Right ventricle myocardium superior (tissue), 1 donor: ENCODE data around the gene PCDH9. TPM values are rescaled to one million over a fixed set of nuclear protein-coding genes. Genes with fewer than 3 reads are reported as not detected.
A peak's percentile ranks its signal among the peaks of the same experiment; 100 is the strongest.
"Not testable (repeated sequence)": the region's sequence is repeated elsewhere in the genome, so short reads cannot be mapped to it uniquely, and the experiment has no call there.

Experiments
- ATAC-seq: fragments of 200-7000 bp; cut with Tn5 transposase; one replicate; pipeline ENCODE4 v1.9.1; 2020; ENCODE audit warnings: mild to moderate bottlenecking; ENCODE audit not compliant: poor library complexity
- DNase-seq: peaks from one replicate; pipeline ENCODE4 v3.0.0-alpha.2; 2020
- intact Hi-C: fragments of 100-400 bp; cut with DNase I; formaldehyde crosslinking; loops from one replicate; pipeline ENCODE4 v1.11.2; 2022
- total RNA-seq: library from RNA; stranded (reverse); fragmentation: NEBNext Ultra II Directional; extraction: Animal tissue kit (Norgen Biotek cat#: 25700); gene quantifications from one replicate; pipeline ENCODE4 v1.2.1, GENCODE V29; 2021
- donor health status: DM: no; HTN: yes; CAD: no; lungs with severe emphysema.

The PCDH9 gene
- total RNA-seq, 1 donor from 2014 or later: 10.0 TPM

DNA sequence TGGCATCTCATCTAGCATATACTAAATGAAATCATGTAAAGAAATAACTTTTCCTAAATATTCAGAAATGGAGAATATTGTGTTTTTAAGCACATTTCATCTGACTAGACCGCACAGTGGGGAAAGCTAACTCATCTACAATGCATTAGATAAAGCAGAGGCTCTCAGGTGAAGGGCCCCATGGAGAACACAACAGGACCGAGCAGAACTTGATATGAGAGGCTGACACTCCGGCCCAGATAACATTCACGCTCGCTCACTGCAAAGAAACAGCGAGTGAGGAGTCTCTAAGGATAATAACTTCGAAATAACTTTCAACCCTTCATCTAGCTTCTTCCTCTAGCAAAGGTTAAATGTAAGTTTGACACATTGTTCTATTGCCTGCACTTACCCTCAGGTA, 130.6 kb downstream of the PCDH9 start:
- intact Hi-C loops: no loop called here
- ATAC-seq (no peak), DNase-seq (no peak)

DNA sequence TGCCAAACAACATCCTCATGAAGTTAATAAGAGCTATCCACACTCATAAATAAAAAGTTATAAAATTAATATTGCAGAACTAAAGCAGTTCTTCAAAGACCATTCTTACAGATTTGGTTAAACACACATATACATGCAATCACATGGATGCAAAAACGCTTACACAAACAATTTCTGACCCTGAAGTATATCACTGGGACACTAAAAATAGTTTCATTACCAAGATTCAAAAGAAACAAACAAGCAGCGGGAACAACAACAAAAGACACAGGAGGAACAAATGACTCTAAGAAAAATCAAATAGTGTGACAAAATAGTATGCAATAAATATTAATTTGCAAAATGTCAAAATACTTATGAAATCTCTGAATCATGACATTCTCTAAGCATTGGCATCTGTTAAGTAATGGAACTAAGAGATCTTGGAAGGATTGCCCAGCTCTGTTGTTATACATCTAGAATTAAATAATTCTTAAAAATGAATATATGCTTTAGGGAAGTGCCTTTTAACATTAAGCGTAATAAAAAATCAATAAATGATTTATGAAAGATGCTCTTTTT, 132.2 kb downstream of the PCDH9 start:
- DNase-seq: no peak
- ATAC-seq: no peak
- intact Hi-C loops: no loop called here

DNA sequence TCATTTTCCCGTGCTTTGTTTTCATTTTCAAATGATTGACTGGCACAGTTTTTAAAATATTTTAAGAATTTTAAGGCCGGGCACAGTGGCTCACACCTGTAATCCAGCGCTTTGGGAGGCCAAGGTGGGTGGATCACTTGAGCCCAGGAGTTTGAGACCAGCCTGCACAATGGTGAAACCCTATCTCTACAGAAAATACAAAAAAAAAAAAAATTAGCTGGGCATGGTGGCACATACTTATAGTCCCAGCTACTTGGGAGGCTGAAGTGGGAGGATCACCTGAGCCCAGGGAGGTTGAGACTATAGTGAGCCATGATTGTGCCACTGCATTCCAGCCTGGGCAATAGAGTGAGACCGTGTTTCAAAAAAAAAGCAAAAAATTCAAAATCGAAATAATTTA, 133.2 kb downstream of the PCDH9 start:
- DNase-seq, ATAC-seq, intact Hi-C loops: not testable (repeated sequence)

DNA sequence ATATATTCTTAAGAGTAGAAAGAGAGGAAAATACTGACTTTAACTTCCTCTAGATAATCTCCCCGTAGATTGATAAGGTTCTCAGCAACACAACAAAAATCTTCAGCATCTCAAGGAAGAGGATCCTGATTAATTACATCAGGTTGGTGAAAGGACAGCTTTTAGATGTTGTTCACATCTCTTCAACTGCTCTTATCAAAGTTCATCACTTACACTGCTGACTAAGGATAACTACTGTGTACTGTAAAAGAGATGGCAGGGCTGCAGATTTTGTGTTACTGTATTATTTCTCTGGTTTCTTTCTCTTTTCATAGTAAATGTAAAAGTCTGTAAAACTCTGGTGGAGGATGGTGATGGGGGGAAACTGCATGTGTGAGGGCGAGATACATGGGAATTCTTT, 133.7 kb downstream of the PCDH9 start:
- intact Hi-C loops: no loop called here
- no peak for ATAC-seq

DNA sequence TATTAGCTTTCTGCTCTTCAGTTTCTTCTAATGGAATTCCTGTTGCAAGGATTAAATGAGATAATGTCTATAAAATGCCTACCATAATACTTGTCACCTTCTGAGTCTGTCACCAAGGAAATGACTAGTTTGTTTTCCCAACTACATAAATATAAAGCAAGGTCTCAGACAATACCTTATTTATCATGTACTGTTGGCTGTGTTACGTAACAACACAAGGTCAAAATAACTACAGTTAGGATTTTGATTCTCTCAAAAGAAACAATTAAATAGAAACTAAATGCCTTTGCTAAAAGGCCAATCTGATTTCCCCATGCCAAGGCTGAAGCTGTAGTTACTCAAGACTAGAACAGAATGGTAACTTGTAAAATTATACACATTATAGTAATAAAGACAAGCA, 134.5 kb downstream of the PCDH9 start:
- ATAC-seq (peak; percentile 47), DNase-seq (no peak)
- intact Hi-C loops: no loop called here

More for the DNA sequence above, 133.7 kb downstream of the PCDH9 start:
- no peak for DNase-seq

DNA sequence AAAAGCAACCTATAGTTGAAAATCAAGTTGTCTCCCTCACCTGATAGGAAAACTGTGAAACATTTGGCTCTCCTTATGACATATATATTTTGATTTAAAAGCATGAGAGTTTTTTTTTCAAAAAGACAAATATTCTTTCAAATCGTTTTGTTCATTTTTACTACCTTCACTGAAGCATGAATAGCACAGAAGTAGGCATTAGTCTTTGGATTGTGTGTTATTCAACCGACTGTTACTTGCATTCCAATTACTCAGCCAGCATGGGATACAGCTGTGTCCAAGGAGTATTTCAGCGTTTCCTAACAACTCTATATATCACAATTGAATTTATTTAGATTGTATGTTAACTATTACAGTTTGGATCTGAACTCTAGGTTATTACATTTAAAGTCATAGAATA, 135.2 kb downstream of the PCDH9 start:
- DNase-seq: no peak
- no peak for ATAC-seq
- intact Hi-C loops: no loop called here

DNA sequence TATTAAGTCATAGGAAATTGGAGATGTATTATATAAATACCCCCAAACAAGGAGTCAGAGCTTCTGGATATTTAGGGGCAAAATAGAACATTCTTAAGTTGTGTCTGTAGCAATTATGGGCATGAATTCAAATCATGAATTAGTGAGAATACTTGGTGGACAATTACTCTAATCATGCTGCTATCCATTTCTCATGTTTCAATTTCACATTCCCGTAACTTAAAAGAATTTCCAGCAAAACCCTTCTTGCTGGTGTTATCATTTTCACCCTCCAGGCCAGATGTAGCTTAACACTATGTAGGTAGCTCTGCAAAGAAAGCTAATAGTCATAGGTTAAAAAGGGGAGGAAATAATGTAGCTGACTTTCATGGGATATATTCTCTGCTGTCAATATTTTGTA, 136.1 kb downstream of the PCDH9 start:
- intact Hi-C loops: no loop called here
- no peak for ATAC-seq

DNA sequence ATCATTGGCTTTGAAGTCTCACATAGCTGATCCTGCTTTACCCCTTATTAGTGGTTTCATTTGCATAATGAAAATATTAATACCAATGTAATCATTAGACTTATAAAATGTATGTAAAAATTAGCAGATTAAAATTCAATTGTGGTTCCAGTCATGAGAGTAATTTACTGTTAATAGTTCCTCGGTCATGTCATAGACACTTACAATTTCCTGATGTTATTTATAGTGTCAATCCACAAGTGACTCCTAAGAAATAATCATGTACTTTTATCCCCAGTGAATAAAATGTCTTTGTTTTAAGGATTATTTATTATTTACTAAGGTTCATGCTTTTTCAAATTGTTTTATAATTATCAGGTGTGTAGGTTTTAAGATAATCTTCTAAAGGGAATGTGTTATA, 138.5 kb downstream of the PCDH9 start:
- intact Hi-C loops: no loop called here
- DNase-seq (no peak), ATAC-seq (peak; percentile 50)

More for the DNA sequence above, 136.1 kb downstream of the PCDH9 start:
- DNase-seq: no peak

DNA sequence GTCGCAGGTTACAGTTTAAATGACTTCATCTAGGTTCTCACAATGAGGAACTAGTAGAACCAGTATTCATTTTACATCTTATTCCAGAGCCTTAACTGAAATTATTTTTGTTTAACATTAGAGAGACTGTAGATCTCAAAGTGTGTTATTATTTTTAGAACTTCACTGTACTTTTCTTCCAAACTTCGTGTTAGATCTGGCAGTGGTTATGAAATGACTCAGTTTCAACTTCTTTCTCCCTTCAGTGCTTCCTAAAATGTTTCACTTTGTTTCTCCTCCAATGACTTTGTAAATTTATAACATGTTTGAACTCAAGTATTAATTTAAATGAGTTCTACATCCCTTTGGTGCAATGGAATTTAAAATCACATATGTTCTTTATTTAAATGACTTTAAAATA, 139.3 kb downstream of the PCDH9 start:
- DNase-seq: no peak
- intact Hi-C loops: no loop called here
- ATAC-seq: peak; percentile 25

DNA sequence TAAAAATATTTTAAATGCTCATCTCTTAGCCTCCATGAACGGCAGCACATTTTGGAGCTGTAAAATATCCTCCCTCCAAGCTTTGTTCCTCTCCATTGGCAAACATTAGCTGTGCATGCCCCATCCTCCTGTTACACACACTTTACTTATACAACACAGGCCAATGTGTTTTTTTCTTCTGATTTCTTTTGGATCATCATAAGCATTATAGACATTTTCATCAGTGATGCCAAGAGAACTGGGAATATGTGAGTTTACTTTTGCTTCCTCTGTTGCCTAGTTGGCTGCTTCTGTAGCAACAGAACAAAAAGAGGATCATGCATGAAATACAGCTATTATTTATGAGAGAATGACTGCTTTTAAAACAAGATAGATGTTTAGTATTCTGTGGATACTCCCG, 142.6 kb downstream of the PCDH9 start:
- DNase-seq (no peak), ATAC-seq (no peak)
- intact Hi-C loops: no loop called here

DNA sequence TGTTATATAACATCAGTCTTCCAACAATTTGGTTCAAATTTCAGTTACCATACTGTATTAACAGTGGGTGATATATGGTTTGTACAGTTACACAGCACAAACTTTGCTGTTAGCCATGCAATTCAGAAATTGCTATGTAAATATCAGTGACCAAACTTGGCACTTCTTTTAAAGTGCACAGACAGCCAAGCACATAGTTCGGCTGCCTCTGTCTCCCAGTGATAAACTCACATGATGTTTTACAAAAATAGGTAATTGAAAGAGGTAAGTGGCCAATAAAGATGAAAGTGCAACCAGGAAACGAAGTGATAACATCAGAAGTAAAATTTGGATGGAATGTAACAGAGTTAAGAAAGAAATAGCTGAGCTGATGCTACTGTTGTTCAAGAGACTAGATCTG, 143.9 kb downstream of the PCDH9 start:
- DNase-seq: no peak
- intact Hi-C loops: no loop called here
- peak; percentile 32 for ATAC-seq

DNA sequence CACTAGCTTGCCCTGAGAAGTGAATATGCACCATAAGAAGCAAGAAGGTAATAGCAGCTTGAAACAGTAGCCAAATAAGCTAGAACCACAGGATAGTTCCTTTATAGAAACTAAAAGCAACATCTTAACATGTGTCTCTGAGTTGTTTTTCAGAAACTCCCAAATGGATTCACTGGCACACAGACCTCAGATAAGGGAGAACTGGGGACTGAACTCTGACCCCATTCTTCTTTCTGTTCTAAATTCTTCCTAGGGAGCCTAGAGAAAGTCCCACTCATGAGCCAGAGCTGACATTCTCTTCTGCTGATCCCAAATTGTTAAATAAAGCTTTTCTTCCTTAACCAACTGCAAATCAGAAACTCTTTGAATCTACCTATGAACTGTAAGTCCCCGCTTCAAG, 146.1 kb downstream of the PCDH9 start:
- intact Hi-C loops: no loop called here
- peak; percentile 57 for ATAC-seq
- no peak for DNase-seq

DNA sequence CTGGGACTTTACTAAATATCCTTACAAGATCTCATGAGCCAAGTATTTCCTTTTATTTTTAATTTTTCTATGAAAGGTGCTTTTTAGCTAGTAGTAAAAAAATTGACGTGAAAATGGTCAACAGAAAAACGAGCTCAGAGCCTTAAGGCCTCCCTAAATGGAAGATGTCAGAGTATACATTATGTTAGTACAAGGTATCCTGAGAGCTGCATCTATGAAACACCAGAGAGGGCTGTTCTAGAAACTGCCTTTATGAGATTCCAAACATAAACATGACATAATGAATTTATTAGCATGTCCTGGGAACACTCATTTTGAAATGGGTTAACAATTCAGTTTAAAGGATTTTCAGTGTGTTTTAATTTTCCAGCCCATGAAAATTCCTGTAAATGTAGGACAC, 146.6 kb downstream of the PCDH9 start:
- no peak for ATAC-seq
- intact Hi-C loops: no loop called here

DNA sequence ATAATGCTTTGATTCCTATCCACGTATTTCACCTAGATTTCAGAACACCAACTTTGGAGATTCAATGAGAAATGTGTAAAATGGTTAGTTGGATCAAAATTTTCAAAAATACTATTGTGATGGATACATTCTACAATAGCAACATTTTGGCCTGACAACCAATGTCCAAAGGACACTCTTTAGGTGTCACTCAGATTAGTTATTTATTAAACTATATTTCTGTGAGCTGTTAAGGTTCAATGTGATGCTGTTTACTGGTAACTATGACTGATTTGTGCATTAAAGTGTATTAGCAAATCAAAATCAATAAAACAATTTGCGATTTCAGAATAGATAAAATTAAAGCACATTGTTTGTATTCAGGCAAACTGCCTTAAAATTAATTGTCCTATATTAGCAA, 149.8 kb downstream of the PCDH9 start:
- intact Hi-C loops: no loop called here
- DNase-seq (no peak), ATAC-seq (no peak)

More for the DNA sequence above, 146.6 kb downstream of the PCDH9 start:
- no peak for DNase-seq

DNA sequence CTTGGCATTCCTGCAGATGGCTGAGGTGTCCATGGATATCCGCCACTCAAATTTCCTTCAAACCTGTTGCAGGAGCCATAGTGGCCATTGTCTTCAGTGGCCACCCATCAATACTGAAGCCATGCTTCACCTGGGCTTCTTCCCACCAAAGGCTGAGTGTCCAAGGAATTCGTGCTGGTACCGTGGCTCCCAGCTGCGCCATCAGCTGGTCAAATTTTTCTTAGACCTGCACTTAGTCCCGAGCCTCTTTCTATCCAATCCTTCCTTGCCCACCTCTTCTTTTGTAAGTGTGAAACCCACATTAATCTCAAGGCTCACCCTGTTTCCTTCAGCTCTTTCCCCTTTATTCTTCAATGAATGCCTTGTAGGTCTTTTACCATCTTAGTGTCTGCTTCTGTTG, 152.1 kb downstream of the PCDH9 start:
- DNase-seq (no peak), ATAC-seq (no peak)
- intact Hi-C loops: loop anchor here (5.0 kb wide), 1 partner anchor 149 kb away; no protein-coding TSS in a partner anchor

DNA sequence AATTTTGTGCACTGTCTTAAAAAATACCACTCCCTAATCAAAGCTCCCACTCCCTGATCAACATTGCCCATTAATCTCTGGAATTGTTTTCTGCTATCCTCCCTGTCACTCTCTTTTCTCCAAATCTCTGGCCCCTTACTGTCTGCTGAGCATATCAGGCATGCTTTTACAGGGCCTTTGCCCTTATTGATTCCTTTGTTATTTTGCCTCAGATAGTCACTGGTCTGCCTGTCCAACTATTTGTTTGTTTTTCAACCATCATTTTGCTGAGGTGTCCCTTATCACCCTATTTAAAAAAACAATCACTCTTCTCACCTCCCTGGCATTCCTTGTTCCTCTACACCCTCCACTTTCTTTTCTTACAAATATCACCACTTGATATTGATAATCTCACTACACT, 153.0 kb downstream of the PCDH9 start:
- DNase-seq (no peak), ATAC-seq (no peak)
- intact Hi-C loops: loop anchor here (5.0 kb wide), 1 partner anchor 150 kb away; no protein-coding TSS in a partner anchor

DNA sequence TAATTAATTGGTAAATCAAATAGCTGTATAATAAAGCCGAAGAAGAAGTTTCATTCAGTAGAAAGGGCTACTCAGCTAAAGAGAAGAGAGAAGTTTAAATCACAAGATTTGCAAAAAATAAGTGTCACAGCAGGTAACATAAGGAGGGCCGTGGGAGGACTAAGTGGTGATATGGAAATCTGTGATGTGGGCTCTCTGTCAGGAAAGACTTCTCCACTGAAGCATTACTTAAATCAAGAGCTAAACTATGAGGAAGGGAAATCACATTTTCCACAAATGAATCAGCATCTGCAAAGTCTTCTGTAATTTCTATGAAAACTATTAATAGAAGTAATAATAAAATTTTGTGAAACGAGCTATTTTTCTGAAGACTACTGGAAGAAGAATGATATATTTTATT, 153.8 kb downstream of the PCDH9 start:
- DNase-seq (no peak), ATAC-seq (no peak)
- intact Hi-C loops: loop anchor here (5.0 kb wide), 1 partner anchor 151 kb away; no protein-coding TSS in a partner anchor

DNA sequence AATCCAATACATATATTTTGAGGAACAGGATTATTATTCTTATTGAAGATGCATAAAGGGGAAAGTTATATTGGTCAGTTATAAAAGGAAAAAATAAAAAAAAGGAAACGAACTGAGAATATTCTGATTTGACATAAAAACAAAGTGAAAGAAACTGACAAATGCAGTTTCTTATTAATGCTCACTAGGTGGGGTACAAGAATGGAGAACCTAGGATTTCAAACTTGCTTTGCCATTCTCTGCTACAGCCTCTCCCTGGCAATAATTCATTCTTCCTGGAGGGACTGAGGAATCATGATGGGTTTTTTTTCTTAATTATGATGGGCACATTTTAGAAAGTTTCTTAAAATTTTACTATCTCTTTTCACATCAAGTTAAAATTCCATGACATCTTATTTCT, 154.9 kb downstream of the PCDH9 start:
- DNase-seq (no peak), ATAC-seq (peak; percentile 87)
- intact Hi-C loops: loop anchor here (5.0 kb wide), 1 partner anchor 152 kb away; no protein-coding TSS in a partner anchor

DNA sequence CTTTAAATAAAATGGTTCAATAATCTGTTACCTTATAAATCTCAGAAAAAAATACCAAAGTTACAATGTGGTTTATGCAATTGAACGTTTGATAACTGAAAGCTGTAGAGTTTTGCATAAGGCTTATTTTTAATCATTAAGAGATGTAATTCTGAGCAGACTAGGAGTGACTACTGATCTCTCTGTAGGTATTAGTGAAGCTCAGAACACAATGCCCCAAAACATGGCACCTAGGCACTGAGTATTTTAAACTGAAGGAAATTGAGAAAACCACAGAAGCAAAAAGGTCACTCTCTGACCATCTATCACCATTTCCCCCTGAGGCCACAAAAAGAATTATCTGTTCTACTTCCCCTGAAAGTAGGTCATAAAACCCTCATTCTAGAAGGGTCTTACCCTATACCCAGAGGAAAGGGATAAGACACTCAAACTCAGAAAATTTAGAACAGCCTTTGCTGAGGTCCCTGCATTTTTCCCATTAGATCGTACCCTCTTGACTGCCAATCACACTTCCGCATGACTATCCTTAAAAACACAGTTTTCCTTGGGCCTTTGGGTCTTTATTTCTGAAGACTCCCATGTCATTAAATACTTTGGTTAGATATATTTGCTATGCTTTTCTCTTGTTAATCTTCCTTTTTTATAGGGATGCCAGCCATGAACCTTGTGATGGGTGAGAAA, 158.1 kb downstream of the PCDH9 start:
- no peak for DNase-seq
- no peak for ATAC-seq
- intact Hi-C loops: no loop called here

DNA sequence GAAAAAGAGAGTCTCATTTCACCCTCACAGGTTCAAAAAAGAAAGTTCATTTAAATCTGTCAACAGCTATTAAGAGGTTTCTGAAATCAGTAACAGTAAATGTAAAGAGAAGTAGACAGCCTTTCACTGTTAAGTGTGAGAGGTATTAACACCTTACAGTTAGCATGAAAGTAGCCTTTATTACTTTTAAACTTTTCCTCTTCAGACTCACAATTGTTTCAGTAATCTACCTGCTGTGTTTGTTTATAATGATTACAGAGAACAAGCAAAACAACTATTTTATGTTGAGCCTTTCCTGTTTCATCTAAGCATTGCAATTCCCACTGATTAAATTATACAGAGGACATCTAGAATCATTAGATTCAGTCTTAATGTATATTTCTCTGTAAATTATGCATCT, 159.8 kb downstream of the PCDH9 start:
- intact Hi-C loops: no loop called here
- ATAC-seq (no peak), DNase-seq (no peak)
